NCI-H1092 (cell line): ENCODE data around the gene HLCS.

Experiments
- DNase-seq: peaks from one replicate; lab custom pipeline; 2025; lab: John Stamatoyannopoulos, UW

Gene HLCS

DNA sequence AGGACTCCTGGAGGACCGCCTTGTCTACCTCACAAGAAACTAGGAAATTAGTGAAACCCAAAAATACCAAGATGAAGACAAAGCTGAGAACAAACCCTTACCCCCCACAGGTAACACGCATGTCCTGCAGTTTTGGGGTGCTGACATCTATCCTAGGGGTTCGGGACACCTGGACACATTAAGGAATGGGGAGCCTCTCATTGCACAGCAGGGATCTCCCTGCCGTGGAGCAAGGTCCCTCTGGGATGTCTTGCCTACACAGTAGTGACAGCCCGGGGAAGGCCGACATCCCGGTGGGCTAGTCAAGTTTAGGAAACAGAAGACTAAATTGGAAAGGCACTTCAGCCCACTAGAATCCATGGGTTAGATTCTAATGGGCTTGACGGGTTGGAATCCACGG lies 223.0 kb downstream of the HLCS start:
- DNase-seq = no peak

DNA sequence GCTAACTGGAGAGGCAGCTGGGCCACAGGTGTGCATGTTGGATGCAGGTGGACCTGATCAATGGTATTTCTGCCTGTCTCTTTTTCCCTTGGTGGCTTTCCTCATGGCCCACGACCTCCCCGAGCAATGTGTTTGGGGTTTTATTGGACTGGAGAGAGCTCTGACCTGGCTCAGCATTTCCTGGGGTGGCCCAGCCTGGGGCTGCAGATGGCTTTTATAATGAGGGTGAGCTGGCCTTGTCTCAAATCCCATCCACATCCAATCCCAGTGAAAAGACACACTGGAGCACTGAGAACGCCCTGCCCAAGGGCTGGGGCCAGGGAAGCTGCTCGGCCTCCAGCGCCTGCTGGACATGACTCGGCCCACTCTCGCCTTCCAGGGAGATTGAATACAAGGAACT lies 223.5 kb downstream of the HLCS start:
- no peak for DNase-seq

DNA sequence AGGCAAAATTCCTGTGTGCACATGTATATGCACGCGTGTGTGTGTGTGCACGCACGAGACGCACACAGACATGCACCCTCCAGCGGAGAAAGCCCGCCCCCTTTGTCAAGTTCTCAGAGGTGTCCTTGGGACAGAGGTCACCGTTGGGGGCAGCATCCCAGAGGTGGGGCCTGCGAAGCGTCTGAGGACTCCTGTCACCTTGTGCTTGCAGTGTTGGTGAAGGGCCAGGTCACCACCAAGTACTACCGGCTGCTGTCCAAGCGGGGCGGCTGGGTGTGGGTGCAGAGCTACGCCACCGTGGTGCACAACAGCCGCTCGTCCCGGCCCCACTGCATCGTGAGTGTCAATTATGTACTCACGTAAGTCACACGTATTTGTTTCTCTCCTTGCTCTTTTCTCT lies 225.0 kb downstream of the HLCS start:
- no peak for DNase-seq

DNA sequence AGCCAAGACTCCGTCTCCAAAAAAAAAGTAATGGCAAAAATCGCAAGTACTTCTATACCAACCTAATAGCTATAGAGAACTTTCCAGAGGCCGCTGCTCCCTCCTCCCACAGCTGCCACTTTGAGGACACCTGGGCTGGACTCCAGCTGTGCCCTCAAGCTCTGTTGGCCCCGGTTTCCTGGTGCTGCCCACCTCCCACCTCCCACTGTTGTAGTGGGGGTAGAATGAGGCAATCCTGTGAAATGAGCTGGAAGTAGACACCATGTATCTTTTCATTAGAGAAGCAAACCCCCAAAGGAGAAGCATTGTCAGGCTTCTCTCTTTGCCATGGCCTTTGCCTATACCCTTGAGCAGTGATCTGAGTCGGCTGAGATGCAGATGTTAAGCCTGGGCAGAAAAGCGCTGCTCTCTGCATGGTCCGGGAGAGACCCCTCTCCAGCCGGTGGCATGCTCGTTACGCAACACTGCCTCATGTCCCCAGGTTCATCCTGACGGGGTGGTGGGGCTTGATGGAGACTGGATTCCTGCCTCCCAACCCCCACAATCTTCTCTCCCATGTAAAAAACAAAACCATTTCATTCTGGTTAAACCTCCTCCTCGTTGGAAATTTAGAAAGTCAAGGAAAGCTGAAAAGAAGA lies 227.9 kb downstream of the HLCS start:
- no peak for DNase-seq

DNA sequence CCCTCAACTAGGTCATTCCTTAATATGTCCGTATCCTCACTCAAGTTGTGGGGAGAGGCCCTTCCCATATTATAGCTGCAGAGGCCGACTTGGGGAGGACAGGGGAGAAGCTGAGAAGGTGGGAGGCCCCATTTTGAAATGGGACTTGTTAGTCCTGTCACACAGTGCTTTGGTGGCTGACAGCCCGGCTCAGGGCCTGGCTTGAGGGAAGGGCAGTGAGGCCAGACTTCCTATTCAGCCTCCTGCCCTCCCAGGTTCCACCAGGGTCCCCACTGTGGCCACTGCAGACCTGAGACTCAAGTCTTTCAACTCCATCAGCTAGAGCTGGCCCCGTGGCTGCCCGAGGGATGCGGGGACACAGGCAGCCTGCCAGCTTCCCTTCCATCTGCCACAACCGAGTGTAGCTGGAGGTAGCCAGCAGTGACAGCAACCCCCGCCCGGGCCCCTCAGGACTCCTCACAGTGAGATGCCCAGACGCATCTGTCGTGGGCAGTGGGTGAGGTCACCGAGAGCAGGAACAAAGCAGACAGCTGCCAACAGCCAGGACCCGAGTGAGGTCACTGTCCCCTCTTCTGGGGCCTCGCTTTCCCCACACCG lies 230.6 kb downstream of the HLCS start:
- no peak for DNase-seq

DNA sequence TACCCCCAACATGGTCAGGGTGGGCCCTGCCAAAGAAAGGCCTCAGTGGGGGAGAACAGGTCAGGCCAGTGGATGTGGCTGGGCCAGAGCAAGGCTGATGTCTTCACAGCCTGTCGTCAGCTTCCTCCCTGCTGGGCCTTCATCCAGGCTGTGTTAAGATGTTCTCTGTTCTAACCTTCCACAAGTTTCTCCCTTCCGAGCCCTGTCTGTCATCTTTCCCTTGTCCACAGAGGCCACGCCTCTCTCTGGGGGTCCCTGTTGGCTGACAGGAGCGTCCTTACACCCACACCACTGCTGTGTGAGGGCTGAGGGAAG lies 231.3 kb downstream of the HLCS start:
- no peak for DNase-seq

DNA sequence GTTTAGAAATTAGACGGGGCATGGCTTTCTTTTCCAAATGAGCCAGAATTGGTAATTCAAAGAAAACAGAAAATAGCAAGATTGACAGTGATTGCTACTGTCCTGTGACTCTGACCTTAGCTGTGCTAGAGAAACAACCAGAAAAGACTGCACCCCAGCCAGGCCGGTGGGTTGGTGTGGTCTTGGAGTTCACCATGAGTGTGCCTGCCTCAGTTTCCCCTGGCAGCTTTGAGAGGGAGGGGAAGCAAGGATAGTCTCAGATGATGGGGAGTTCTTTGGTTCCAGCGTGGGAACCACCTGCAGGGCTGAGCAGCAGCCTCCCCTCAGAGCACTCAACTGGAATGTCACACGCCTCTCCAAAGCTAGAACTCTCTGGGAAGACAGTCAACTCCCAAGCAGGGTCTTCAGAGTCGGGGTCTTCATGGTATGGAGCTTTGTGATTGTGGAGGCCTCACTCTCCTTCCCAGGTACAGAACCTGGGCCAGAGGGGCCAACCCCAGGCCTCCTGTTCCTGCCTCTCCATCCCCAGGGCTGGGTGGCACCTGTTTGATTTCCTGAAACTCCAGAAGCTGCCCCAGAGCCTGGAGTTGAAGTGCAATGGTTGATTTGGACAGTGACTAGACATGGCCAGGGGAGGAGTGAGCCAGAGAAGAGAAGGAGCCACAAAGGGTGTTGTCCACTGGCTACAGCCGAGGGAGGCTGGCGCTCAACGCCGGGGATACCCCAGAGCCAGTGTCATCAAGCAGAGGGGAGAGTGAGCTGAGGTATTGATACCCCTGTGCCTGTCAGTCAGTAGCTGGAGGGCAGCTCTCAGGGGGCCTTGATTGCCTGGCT lies 231.9 kb downstream of the HLCS start:
- DNase-seq = no peak

DNA sequence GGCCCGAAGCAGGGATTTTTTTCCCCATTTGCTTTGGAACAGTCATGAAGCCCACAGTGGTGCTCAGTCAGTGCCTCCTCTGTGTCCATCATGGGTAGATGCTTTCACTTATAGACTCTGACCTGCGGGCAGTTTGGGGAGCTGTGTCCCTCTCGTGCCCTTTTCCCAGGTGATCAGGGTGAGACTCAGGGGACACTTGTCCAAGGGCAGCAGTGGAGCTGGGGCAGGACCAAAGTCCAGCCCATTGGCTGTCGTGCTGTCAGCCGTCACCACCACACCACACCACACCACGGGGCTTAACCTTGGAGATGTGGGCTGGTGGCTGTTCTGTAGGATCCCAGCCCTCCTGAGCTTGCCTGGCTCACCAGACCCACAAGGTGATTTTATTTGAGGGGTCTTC lies 232.6 kb downstream of the HLCS start:
- no peak for DNase-seq

DNA sequence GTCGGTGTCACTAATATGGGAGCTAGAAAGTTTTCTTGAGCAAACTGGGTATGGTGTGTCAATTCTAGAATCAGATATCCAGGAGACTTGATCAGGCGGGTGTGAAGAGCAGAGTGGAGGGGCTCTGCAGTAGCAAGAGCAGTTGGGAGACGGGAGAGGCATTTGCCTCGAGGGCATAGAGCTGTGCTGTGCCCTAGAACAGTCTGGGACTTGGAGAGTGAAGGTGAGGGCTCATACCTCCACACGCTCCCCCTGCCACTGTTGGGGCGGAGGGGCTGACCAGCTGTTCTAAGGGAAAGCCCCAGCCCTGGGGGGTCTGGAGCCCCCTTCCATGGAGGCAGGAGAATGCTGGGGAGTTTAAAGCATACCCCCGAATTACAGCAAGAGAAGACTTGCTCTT lies 233.7 kb downstream of the HLCS start:
- DNase-seq = no peak

DNA sequence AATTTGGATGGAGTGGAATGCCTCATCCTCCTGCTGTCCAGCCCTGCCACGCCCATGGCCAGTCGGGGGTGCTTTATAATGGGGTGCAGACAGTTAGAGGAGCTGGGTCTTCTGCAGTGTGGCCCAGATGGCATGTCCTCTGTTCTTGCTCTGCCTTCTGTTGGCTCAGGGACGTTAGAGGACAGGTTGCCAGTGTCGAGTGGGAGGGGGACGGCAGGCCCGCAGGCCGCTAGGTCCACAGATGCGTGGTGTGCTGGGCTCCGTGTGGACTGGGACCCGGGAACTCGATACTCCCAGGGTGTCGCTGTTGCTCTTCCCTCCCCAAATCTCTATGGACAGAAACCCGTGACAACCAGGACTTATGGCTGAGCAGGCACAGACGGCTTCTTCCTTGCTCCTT lies 234.3 kb downstream of the HLCS start:
- no peak for DNase-seq

DNA sequence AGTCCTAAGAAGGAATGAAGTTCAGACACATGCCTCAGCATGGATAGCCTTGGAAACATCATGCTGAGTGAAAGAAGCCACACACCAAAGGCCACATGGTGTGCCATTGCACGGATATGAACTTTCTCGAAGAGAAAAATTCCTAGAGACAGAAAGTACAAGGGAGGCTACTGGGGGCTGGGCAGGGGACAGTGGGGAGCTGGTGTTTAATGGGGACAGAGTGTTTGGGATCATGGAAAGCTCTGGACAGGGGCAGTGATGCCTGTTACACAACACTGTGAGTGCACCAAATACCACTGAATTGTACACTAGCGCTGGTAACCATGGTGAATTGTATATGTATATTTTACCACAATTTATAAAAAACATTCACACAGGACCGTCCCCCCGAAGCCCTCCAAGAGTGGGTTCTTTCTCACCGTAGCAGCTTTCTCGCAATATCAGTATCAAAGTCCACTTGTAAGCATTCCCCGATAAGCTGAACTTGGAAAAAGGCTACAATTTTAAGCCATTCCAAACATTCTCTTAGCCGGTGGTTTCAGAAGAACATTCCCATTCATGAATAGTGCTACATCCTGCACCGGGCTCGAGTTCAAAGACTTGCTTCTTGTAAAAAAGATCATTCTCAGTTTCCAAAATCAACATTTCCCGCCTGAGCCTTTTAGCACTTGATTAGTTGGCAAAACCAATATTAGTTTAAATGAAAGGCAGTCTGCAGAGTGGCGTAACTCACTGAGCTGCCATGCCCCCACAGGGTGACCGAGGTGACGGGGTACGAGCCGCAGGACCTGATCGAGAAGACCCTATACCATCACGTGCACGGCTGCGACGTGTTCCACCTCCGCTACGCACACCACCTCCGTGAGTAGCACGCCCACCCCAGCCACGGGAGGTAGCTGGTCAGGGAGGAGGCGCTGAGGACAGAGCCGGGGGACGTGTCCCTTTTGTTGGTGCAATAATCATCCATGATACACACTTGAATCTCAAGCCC lies 235.9 kb downstream of the HLCS start:
- no peak for DNase-seq

DNA sequence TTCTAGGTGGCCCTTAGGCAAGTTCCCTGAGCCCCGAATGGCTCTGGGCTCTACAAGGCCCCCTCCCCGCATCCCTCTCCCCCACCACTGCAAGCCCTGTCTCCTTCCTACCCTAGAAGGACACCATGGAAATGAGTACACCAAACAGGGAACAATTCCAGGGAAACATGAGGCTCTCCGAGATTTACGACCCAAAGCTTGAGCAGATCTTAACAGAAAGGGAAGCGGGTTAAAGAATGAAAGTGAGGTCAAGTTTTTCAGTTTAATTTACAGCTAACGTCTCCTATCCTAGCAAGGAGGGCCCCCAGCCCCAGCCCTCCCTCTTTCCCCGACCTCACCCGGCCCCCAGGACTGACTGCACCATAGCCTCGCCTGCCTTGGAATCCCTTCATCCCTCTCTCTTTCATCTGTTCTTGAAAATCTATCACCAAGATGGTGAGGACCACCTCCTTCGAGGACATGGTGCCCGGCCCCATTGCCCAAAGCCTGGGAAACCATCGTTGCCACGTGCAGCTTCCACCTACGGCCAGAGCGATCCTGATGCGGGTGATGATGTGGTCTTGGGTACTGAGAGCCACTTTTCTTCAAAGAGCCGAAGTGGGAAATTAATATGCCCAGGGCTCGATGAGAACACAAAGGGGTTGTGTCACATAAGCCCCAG lies 237.0 kb downstream of the HLCS start:
- DNase-seq = no peak

DNA sequence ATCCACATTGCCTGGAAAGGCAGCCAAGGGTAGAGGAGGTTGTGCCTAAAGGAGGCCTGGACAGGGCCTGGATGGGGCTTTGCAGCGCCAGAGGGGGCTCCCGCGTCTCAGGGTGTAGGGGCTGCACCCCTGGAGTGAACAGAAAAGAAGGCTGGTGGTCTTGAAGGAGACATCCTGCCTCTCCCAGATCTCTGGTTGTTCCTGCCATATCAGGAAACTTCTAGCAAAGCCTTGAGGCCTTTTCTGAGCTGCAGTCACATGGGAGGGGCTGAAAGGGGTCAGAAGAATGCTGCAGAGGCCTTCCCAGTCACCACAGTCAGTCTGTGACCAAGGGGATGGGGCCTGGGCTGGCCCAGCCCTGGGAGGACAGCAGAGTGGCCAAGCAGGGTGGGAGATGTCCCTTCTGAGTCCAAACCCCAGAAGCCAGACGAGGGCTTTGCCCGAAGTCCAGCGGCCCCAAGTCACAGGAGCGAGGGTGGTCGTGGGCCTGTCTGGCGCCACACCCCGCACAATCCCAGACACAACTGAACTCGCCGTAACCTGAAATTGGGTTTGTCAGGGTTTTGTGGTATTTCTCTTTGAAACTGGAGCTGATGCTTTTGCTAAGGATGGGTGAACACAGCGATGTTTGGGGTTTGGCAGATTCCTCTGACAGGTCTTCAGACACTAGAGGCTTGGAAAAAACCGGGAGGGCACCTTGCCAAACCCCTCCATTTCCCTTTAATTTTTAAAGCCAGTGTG lies 237.9 kb downstream of the HLCS start:
- no peak for DNase-seq

DNA sequence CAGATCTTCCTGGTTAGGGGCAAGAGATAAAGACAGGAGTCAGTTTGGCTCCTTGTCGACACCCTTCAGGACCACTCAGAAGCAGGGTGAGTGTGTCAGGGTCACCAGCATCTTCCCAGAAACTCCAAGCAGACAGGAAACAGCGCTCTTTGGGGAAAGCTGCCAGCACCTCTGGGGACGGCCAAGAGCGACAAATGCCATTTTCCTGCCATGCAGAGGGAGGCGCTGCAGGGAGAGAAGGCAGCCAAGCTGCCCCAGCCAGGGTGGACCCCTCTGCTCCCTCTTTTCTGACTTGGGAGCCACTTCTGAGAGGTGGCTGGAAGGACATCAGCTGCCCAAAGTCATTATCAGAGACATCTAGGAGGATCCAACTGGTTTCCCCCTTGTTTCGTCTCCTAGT lies 238.6 kb downstream of the HLCS start:
- no peak for DNase-seq

DNA sequence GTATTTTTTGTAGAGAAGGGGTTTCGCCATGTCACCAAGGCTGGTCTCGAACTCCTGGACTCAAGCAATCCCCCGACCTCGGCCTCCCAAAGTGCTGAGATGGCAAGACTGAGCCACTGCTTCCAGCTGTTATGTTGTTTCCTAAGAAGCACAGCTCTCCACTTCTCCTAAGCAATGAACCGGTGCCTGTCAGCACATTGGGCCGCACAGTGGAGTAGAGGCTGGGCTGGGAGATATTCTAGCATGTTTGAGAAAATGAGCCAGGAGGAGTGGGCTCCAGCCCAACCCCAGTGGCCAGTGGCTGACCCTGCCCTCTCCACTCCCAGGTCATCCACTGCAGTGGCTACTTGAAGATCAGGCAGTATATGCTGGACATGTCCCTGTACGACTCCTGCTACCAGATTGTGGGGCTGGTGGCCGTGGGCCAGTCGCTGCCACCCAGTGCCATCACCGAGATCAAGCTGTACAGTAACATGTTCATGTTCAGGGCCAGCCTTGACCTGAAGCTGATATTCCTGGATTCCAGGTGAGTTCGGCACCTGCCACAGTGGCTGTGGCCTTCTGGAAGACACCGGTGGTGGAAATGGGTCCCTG lies 240.6 kb downstream of the HLCS start:
- no peak for DNase-seq

DNA sequence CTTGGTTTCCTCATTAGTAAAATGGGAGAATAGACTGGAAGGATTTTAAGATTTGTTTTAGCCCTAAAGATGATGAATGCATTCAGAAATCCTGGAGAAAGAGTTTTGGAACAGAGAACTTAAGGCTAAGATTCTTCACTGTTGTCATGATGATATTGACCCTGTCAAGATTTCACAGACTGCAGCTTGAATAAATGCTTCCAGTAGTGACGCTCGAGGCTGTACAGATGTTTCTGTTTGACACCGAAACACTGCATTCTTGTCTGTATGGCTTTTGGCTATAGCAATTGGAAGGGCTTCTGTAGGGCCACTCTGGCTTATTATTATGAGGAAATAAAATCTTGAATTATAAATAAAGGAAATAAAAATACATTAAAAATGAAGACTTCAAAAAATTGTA lies 241.8 kb downstream of the HLCS start:
- DNase-seq = no peak

DNA sequence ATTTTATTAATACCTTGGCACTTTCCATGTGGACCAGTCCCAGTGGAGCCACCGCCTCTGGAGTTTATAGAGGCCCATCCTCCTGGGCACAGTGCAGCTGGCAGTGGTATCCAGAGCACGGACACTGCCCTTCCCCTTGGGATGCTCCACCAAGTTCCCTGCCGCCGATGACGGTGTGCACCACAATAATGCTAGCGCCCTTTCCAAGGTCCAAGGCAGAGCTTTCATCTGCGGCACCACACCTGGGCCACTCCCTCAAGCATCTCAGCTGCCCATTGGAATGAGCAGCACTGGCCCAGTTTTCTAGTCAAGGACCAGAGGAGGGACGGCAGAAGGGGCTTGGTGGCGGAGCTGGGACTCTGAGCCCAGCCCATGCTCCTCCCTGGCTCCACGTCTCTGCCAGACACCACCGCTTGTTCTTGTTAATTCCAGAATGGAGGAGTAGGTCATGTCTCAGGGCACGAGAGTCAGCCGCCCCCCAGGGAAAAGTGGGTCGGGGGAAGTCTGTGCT lies 243.0 kb downstream of the HLCS start:
- DNase-seq = no peak

DNA sequence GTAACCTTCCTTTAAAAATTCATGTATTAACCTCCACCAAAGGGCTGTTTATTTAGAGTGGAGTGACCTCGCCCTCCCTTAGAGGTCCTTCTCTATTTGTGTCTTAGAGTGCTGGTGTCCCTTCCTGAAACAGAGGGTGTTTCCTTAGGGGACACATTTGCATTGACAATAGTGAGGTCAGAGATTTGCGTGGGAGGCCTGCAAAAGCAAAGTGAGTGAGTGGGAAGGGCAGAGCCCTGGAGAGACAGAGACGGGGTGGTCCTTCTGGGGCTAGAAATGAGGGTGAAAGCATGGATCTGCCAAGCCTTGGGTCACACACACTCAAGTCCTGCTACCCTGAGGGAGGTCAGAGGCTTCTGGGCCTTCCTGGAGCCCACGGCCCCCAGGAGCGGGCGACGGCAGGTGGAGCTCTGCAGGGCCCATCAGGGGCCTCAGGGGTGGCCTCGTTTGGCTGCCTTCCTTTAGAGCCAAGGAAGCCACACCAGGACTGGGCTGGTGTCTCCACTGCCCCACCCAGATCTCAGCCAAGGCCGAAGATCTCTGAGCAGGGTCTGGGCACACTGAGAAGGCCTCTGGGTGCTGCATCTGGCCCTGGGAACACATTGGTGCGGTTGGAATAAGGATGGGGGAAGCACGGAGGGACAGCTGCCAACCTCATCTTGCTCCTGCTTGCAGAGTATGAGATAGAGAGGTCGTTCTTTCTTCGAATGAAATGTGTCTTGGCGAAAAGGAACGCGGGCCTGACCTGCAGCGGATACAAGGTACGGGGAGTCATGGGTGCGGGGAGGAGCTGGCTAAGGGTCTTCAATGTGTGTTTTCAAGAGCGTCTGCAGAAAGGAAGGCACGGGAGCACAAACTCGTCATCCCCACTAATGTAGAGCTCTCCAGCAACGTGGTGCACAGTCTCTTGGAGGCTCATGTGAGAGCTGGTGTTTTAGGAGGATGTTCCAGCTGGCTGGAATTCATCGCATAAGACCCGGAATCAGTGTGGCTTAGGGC lies 243.8 kb downstream of the HLCS start:
- DNase-seq = no peak

DNA sequence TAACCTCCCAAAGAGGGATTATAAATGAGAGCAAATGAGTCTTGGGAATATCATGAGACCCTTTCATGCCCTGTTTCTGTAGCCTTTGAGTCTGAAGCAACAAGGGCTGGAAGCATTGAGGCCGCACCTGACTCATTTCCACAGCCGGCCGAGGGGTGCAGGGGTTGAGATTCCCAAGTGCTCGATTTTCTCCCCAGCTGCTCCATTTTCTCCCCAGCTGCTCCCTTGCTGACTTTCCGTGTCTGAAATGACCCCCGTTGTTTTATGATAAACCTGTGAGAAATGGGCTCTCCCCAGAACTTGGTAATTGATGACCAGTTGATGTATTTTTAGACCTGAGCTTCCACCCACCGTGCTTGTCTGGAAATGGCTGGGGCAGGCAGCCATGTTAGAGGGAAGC lies 244.7 kb downstream of the HLCS start:
- DNase-seq = no peak
